HepG2 (cell line): ENCODE measurements around the gene TCFL5. TPM values are rescaled to one million over a fixed set of nuclear protein-coding genes. Genes with fewer than 3 reads are reported as not detected.

Source experiments
- BCLAF1 ChIP-seq: fragments of 450-650 bp; IDR thresholded peaks from 2 replicates; pipeline ENCODE4 v1.6.1; 2017; ENCODE audit warnings: mild to moderate bottlenecking
- HCFC1 ChIP-seq: fragments of 150-350 bp; IDR thresholded peaks from 2 replicates; pipeline ENCODE4 v1.6.1; 2014; ENCODE audit warnings: low read depth, low read length
- HINFP ChIP-seq: sonication (generic); formaldehyde crosslinking; IDR thresholded peaks from 2 replicates; pipeline ENCODE4 v1.4.0; 2020; ENCODE audit warnings: low read depth, mild to moderate bottlenecking, missing genetic modification reagents
- IKZF4 ChIP-seq: sonication (generic); formaldehyde crosslinking; IDR thresholded peaks from 2 replicates; pipeline ENCODE4 v1.5.1; 2020; ENCODE audit warnings: borderline replicate concordance, mild to moderate bottlenecking, low read depth, missing genetic modification reagents; ENCODE audit errors: not compliant biosample characterization
- SIX4 ChIP-seq: sonication (generic); formaldehyde crosslinking; IDR thresholded peaks from 2 replicates; pipeline ENCODE4 v1.4.0; 2020; ENCODE audit warnings: missing genetic modification reagents
- SNAPC4 ChIP-seq: sonication (generic); formaldehyde crosslinking; IDR thresholded peaks from 2 replicates; pipeline ENCODE4 v1.4.0; 2020; ENCODE audit warnings: mild to moderate bottlenecking, missing genetic modification reagents
- TBL1XR1 ChIP-seq: fragments of 150-350 bp; IDR thresholded peaks from 2 replicates; pipeline ENCODE4 v1.6.1; 2014; ENCODE audit warnings: borderline replicate concordance, low read length; ENCODE audit not compliant: partially characterized antibody
- ZBTB1 ChIP-seq: sonication (generic); formaldehyde crosslinking; IDR thresholded peaks from 2 replicates; pipeline ENCODE4 v1.4.0; 2020; ENCODE audit warnings: missing genetic modification reagents, borderline replicate concordance
- ZKSCAN5 ChIP-seq: sonication (generic); formaldehyde crosslinking; IDR thresholded peaks from 2 replicates; pipeline ENCODE4 v1.5.1; 2020; ENCODE audit warnings: mild to moderate bottlenecking, missing genetic modification reagents
- ZNF407 ChIP-seq: sonication (generic); formaldehyde crosslinking; IDR thresholded peaks from one replicate; pipeline ENCODE4 v1.5.1; 2020; ENCODE audit warnings: mild to moderate bottlenecking, missing genetic modification reagents; ENCODE audit errors: not compliant biosample characterization
- polyA plus RNA-seq, 8 experiments: library from polyadenylated mRNA; depleted of rRNA in 3 of 8; stranded (reverse) in 7 of 8; unstranded in 1 of 8; fragments of >200 nt; fragmentation: Illumina TruSeq in 4 of 8; extraction: Trizol in 4 of 8; gene quantifications; 2 replicates each; pipeline versions ENCODE4 v1.2.1 to v1.2.3, GENCODE V29; 2011 to 2016; ENCODE audit warnings: low read depth in 4 of 8, missing spikeins in 1 of 8, mixed read lengths in 1 of 8; ENCODE audit not compliant: insufficient read depth in 1 of 8
- total RNA-seq, 5 experiments: library from RNA; depleted of rRNA; stranded (reverse); fragments of >200 nt; fragmentation: Illumina TruSeq; extraction: Trizol; gene quantifications; 2 replicates each; pipeline ENCODE4 v1.2.3, GENCODE V29; 2016; ENCODE audit warnings: low read depth in 1 of 5

The TCFL5 gene
- total and polyA plus RNA-seq, 2 of the 13 experiments (the other 11 are each of a cell fraction or from before 2014, with no cell fraction given): 14.8 to 20.0 TPM

GRCh38 chr20:62812181-62812906, 49.3 kb downstream of the TCFL5 start (continued):
- TF ChIP-seq BCLAF1 (no peak), TBL1XR1 (no peak), ZNF407 (CRISPR knock-in tag) (no peak), ZBTB1 (CRISPR knock-in tag) (no peak), SNAPC4 (CRISPR knock-in tag) (no peak), ZKSCAN5 (CRISPR knock-in tag) (no peak), HCFC1 (no peak), SIX4 (CRISPR knock-in tag) (no peak), IKZF4 (no peak), HINFP (CRISPR knock-in tag) (no peak)
